SU-DHL-6 (cell line): ENCODE data around the gene SARDH.

Experiments used
- H2AFZ ChIP-seq: fragments of 200-600 bp; sonication (generic); 2 replicates; pipeline ENCODE4 v1.6.1; 2014; ENCODE audit warnings: low read depth, mild to moderate bottlenecking, moderate library complexity, mixed read lengths, antibody characterized with exemption, low read length; ENCODE audit not compliant: severe bottlenecking
- H3F3A ChIP-seq: fragments of 200-600 bp; shearing (Covaris generic); 2 replicates; pipeline ENCODE4 v1.6.0; 2016; ENCODE audit warnings: antibody characterized with exemption, mild to moderate bottlenecking; ENCODE audit not compliant: insufficient read depth
- H3K27ac ChIP-seq: fragments of 200-600 bp; sonication (generic); 2 replicates; pipeline ENCODE4 v1.5.1; 2016; ENCODE audit warnings: low read depth, mild to moderate bottlenecking, low read length, moderate library complexity, mixed read lengths
- H3K27me3 ChIP-seq: fragments of 200-600 bp; sonication (generic), shearing (Covaris generic); 2 replicates; pipeline ENCODE4 v1.6.0; 2014; ENCODE audit warnings: mild to moderate bottlenecking, low read length
- H3K36me3 ChIP-seq: fragments of 200-600 bp; sonication (generic); 2 replicates; pipeline ENCODE4 v1.6.1; 2014; ENCODE audit warnings: mild to moderate bottlenecking, low read length, mixed read lengths
- H3K4me2 ChIP-seq: fragments of 300-600, 200-600 bp; shearing (Covaris generic), sonication (generic); 2 replicates; pipeline ENCODE4 v1.6.0; 2014; ENCODE audit warnings: low read length, low read depth, mild to moderate bottlenecking; ENCODE audit not compliant: poor library complexity, severe bottlenecking
- H3K4me3 ChIP-seq: fragments of 200-600 bp; sonication (generic); 2 replicates; pipeline ENCODE4 v1.5.1; 2014; ENCODE audit warnings: antibody characterized with exemption, low read length, mild to moderate bottlenecking, mixed read lengths; ENCODE audit not compliant: insufficient read depth, poor library complexity, severe bottlenecking
- H3K79me2 ChIP-seq: fragments of 200-600 bp; sonication (generic); 2 replicates; pipeline ENCODE4 v1.6.1; 2014; ENCODE audit warnings: mild to moderate bottlenecking, low read length, moderate library complexity; ENCODE audit not compliant: insufficient read depth
- H3K9ac ChIP-seq: fragments of 200-600 bp; sonication (generic); 2 replicates; pipeline ENCODE4 v1.7.0; 2014; ENCODE audit warnings: mild to moderate bottlenecking, low read length
- H3K9me2 ChIP-seq: fragments of 200-600 bp; sonication (generic); replicated peaks from 2 replicates; pipeline ENCODE4 v1.6.1; 2014; ENCODE audit warnings: low read length; ENCODE audit not compliant: insufficient read depth
- H3K9me3 ChIP-seq: fragments of 200-600 bp; sonication (generic); 2 replicates; pipeline ENCODE4 v1.6.1; 2014; ENCODE audit warnings: low read length, mixed read lengths; ENCODE audit not compliant: insufficient read depth
- H4K20me1 ChIP-seq: fragments of 200-600 bp; sonication (generic); 2 replicates; pipeline ENCODE4 v1.6.1; 2014; ENCODE audit warnings: low read depth, mild to moderate bottlenecking, antibody characterized with exemption, low read length, moderate library complexity, mixed read lengths
- CTCF ChIP-seq: fragments of 200-600 bp; sonication (generic); IDR thresholded peaks from one replicate; pipeline ENCODE4 v1.5.1; 2017; ENCODE audit warnings: antibody characterized with exemption, mild to moderate bottlenecking, low read length, moderate library complexity; ENCODE audit not compliant: insufficient read depth, poor library complexity, severe bottlenecking
- EZH2phosphoT487 ChIP-seq: fragments of 200-600 bp; sonication (generic), shearing (Covaris generic); conservative IDR thresholded peaks from 2 replicates; pipeline ENCODE4 v1.6.1; 2018; ENCODE audit warnings: mild to moderate bottlenecking, antibody characterized with exemption, low read length, moderate library complexity, mixed read lengths

Gene SARDH

DNA sequence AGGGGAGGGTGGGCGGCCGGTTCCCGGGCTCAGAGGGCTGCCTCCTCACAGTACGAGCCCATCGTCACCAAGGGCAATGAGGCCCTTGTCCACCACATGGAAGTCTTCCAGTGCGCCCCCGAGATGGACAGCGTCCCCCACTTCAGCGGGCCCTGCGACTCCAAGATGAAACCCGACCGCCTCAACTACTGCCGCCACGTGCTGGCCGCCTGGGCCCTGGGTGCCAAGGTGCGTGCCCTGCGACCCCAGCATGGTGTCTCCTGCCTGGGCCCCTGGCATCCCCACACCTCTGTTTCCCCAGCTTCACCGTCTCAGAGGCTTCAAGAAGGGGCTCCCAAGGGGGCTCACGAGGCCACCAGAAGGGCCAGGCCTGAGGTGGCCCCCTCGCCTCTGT lies 94.8 kb downstream of the SARDH start:
- no peaks in the 10 kb centered on the region for H3K9me3 ChIP-seq
- no peak overlapping the region for H2AFZ ChIP-seq
- H3F3A ChIP-seq = no peaks in the 10 kb centered on the region
- H3K4me2 ChIP-seq = no peak overlapping the region
- no peaks in the 10 kb centered on the region for H4K20me1 ChIP-seq
- no peak overlapping the region for H3K4me3 ChIP-seq
- no peaks in the 10 kb centered on the region for H3K36me3 ChIP-seq
- no peaks in the 10 kb centered on the region for H3K27me3 ChIP-seq
- H3K79me2 ChIP-seq = no peaks in the 10 kb centered on the region
- TF ChIP-seq EZH2phosphoT487 = no peak
- TF ChIP-seq CTCF = no peak
- no peak overlapping the region for H3K27ac ChIP-seq
- H3K9me2 ChIP-seq = no peaks in the 10 kb centered on the region
- H3K9ac ChIP-seq = no peak overlapping the region

DNA sequence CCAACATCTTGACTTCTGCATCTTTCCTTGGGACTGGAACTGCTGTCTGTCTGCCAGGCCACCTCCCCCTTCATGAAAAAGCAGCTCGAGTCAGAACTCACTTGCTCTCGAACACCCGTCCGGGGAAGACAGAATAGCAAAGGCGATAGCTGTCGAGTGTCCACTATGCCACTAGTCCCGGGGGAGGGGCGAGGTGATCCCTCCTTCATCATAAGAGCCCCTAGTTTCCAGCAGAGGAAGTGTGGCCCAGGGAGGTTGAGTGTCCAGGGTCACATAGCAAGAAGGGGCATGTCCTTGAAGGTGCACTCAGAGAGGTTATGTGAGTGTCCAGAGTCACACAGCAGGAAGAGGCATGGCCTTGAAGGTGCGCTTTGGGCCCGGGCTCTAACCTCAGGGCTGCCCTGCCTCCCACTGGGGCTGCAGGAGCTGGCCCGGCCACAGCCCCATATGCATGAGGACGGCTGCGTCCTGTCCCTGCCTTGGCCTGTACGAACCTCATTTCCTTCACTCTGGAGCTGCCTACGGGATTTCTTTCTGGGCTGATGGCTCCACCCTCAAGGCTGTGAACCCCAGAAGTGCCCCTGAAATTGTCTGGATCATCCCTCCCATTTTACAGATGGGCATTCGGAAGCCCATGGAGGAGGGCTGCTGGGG lies 95.3 kb downstream of the SARDH start:
- Histone ChIP-seq H3K27ac (no peak overlapping the region), H3K27me3 (no peaks in the 10 kb centered on the region), H3K4me3 (no peak overlapping the region)

DNA sequence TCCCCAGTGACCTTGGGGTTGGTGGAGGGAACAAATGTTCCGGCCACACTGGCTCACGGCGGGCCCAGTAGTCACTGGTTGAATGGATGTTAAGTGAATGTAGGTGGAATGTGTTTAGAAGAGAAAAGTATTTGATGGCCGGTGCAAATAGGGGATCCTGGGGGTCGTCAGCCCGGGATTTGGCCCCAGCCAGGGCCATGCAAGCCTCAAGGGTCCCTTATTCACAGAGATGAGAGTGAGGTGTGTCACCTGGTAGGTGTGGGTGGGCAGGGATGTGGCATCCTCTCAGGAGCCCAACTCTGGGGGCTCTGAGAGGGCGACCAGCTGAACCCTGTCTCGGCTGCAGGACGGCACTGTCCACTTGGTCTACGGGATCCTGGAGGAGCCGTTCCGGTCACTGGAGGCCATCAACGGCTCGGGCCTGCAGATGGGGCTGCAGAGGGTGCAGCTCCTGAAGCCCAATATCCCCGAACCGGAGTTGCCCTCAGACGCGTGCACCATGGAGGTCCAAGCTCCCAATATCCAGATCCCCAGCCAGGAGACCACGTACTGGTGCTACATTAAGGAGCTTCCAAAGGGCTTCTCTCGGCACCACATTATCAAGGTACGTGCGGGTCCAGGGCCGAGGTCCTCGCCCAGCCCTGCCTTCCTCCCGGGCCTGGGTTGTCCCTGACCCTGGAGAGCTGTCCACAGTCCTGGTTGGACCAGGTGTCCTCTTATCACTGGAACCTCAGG lies 96.1 kb downstream of the SARDH start:
- no peak for TF ChIP-seq CTCF
- TF ChIP-seq EZH2phosphoT487 = no peak
- H3K27me3 ChIP-seq = no peaks in the 10 kb centered on the region
- no peak overlapping the region for H3K9ac ChIP-seq

More for the DNA sequence above, 95.3 kb downstream of the SARDH start:
- no peaks in the 10 kb centered on the region for H3K79me2 ChIP-seq
- TF ChIP-seq EZH2phosphoT487 (no peak), CTCF (no peak)
- H3K4me2 ChIP-seq = no peak overlapping the region
- H3K9me2 ChIP-seq = no peaks in the 10 kb centered on the region
- no peak overlapping the region for H2AFZ ChIP-seq
- no peak overlapping the region for H3K9ac ChIP-seq
- no peaks in the 10 kb centered on the region for H3K9me3 ChIP-seq
- no peaks in the 10 kb centered on the region for H3F3A ChIP-seq
- no peaks in the 10 kb centered on the region for H3K36me3 ChIP-seq
- no peaks in the 10 kb centered on the region for H4K20me1 ChIP-seq

More for the DNA sequence above, 96.1 kb downstream of the SARDH start:
- Histone ChIP-seq H3F3A (no peaks in the 10 kb centered on the region), H3K9me3 (no peaks in the 10 kb centered on the region), H3K4me3 (no peak overlapping the region), H3K9me2 (no peaks in the 10 kb centered on the region), H3K4me2 (no peak overlapping the region), H4K20me1 (no peaks in the 10 kb centered on the region), H3K79me2 (no peaks in the 10 kb centered on the region), H2AFZ (no peak overlapping the region), H3K27ac (no peak overlapping the region), H3K36me3 (no peaks in the 10 kb centered on the region)
